ENCODE data around the gene CYTIP.
"Not testable (repeated sequence)": the region's sequence is repeated elsewhere in the genome, so short reads cannot be mapped to it uniquely, and the experiment has no call there.

Gene CYTIP

GRCh38 chr2:157421331-157421944 lies 22.5 kb downstream of the CYTIP start:
- DNase-seq: no peak

DNA sequence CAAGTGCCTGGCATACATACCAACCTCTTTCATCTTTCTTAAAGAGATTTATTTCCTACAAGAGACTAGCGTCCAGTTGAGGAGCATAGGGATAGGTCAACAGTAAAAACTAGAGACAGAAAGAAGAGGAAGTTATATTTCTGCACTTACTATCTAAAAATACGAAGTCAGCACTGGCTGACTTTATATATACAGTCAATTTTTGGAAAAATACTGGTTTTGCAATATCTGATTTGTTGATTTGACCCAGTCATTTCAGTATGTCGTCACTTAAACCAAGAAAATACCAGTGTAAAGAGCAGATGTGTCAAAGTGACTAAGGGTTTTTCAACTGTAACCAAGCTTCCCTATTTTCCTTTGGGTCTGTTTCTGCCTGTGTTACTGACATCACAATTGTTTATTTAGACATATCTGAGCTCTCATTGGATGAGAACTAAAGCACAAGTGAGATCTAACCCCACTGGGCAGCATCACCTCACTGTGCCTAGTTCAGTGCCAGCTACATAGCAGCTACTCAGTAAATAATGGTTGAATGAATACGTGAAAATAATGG lies 23.0 kb downstream of the CYTIP start:
- DNase-seq: peak; percentile 31

- no peak for DNase-seq
These were observed 24.8 kb downstream of the CYTIP start for GRCh38 chr2:157419031-157419575.

GRCh38 chr2:157418239-157418641 lies 25.6 kb downstream of the CYTIP start:
- no peak for DNase-seq

DNA sequence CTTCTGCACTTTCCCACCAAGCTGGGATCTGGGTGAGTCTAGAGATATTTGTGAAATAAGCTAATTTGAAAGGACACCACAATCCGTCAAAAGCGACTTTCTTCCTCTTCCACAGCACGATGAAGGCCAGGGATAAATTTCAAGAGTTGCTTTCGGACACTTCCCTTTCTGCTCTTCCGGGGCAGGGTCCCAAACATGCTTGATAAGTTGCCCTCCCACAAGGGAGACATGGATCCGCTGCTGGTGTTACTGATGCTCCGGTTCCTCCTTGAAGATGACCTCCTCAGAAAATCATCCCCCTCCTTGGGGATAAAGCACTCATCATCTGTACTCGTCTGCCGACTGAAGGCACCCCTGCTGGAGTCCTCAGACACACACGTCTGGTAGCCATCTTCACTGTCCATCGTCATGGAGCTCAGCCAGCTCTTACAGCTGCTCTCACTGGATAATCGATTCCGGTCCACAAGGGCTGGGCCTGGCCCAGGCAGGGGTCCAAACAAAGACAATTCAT lies 28.2 kb downstream of the CYTIP start:
- no peak for DNase-seq

DNA sequence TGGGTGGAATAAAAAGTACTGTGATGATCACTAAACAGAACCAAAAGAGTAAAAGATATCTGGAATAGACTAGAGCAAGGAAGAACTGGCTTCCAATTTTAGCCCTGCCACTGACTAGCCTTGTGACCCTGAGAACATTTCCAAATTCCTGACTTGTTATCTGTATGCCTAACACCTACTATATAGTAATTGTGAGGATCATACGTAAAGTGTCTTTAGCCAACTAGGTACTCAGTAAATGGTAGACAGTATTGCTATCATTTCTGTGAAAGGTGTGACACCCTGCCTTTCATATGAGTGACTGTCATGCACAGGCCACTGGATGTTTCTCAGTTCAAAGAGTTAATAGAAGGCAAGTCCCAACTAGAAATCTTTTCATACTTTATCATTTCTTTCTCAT lies 29.8 kb downstream of the CYTIP start:
- no peak for DNase-seq

GRCh38 chr2:157413326-157414035 lies 30.4 kb downstream of the CYTIP start:
- DNase-seq: no peak

GRCh38 chr2:157411624-157412336 lies 32.1 kb downstream of the CYTIP start:
- no peak for DNase-seq

- not testable (repeated sequence) for DNase-seq
These were observed 38.5 kb downstream of the CYTIP start for GRCh38 chr2:157405398-157405797.

GRCh38 chr2:157404363-157404762 lies 39.5 kb downstream of the CYTIP start:
- DNase-seq: peak; percentile 1

GRCh38 chr2:157402801-157403485 lies 40.9 kb downstream of the CYTIP start:
- not testable (repeated sequence) for DNase-seq

DNA sequence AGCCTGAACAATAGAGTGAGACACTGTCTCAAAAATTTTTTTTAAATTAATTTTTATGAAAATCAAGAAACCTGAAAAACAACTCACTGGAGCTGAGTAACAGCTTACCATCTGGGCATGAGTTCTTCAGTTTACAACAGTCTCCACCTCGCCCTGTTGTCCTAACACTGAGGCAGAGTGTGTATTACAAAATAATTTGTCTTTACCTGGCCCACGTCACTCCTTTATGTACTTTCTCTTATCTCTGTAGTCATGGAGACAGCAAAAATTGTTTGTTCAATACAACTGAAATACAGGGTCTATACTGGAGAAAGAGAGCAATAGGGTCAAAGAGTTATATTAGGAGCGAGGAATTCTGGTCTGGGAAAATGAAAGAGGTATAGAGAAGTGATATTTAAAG lies 48.1 kb downstream of the CYTIP start:
- no peak for DNase-seq

DNA sequence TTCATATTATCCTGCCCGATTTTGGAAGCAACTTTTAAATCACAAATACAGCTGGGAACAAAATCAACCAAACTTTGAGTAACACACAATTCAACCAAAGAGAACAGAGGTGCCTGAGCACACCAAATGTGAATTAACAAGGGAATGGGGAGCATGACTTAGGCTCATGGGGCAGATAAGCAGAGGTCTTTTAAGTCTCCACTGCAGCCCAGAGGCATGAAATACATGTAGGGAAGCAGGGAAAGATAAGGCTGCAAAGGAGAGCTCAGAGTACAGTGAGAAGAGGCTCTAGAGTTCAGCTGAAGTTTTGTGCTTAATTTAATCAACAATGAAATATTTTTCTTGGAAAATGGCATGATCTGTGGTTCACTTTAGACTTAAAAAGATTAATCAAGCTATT lies 49.0 kb downstream of the CYTIP start:
- no peak for DNase-seq

DNA sequence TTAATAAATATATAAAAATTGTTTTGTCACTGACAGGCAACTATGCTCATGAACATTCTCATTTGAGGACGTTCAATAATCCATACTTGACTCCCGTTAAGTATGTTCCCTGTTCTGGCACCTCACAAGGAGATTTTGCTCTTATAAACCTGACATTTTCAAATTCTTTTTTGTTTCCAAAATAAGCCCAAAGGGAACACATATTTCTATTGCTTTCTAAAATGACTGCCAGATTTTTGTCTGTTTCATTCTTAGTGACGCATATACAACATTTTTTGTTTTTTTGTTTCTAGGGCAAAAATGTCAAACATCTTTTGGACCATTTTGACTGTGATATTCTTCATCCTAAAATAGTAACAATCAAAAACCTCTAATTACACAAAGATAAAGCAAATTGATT lies 50.5 kb downstream of the CYTIP start:
- no peak for DNase-seq

GRCh38 chr2:157388827-157389226 lies 55.1 kb downstream of the CYTIP start:
- no peak for DNase-seq

- no peak for DNase-seq
These were observed 57.1 kb downstream of the CYTIP start for GRCh38 chr2:157386747-157387146.

DNA sequence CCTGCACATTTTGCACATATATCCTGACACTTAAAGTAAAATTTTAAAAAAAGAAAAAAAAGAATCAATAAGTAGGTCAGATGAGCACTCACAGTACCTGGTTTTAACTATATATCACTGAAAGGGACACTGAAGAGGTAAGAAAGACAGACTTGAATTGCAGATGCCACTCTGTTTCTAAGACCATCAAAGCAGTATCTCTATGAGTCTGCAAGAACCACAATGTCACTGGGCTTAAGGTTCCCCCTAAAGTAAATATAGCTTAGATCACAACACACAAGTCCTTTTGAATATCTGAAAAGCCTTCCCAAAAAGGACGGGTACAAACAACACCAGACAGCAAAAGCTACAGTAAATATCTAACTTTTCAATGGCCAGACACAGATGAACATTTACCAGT lies 57.6 kb downstream of the CYTIP start:
- DNase-seq: no peak

- no peak for DNase-seq
These were observed 66.0 kb downstream of the CYTIP start for GRCh38 chr2:157377861-157378260.

GRCh38 chr2:157376041-157376440 lies 67.8 kb downstream of the CYTIP start:
- no peak for DNase-seq

- DNase-seq: no peak
These were observed 68.5 kb downstream of the CYTIP start for GRCh38 chr2:157375384-157375783.

DNA sequence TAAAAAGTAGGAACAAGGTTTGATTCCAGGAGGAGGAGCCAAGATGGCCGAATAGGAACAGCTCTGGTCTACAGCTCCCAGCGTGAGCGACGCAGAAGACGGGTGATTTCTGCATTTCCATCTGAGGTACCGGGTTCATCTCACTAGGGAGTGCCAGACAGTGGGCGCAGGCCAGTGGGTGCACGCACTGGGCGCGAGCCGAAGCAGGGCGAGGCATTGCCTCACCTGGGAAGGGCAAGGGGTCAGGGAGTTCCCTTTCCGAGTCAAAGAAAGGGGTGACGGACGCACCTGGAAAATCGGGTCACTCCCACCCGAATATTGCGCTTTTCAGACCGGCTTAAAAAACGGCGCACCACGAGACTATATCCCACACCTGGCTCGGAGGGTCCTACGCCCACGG lies 75.4 kb downstream of the CYTIP start:
- DNase-seq: not testable (repeated sequence)

GRCh38 chr2:157367704-157368103 lies 76.2 kb downstream of the CYTIP start:
- DNase-seq: no peak
